Heart left ventricle (tissue), 16 donors: ENCODE measurements around the gene TRIP4. TPM values are rescaled to one million over a fixed set of nuclear protein-coding genes. Genes with fewer than 3 reads are reported as not detected.
A peak's percentile ranks its signal among the peaks of the same experiment; 100 is the strongest.

ENCODE experiments used
- ATAC-seq, 4 donors: fragments of 200-7000 bp; cut with Tn5 transposase; one replicate each; pipeline ENCODE4 v1.9.1; 2020 to 2022; ENCODE audit warnings: moderate library complexity in 4 of 4, mild to moderate bottlenecking in 3 of 4, moderate number of reproducible peaks in 1 of 4
- DNase-seq, 5 donors: peaks; one replicate each; pipeline ENCODE4 v3.0.0-alpha.2; 2020
- H3K27ac ChIP-seq, 12 donors: fragments of 200-600 bp; sonication (generic) in 4 of 12; one replicate each; pipeline versions ENCODE4 v1.5.0 to v1.8.0; 2016 to 2022; ENCODE audit warnings: mild to moderate bottlenecking in 2 of 12
- H3K27me3 ChIP-seq, 9 donors: fragments of 200-600 bp; sonication (generic) in 2 of 9; one replicate each; pipeline versions ENCODE4 v1.5.1 to v1.8.0; 2016 to 2022; ENCODE audit warnings: mild to moderate bottlenecking in 3 of 9
- H3K36me3 ChIP-seq, 9 donors: fragments of 200-600 bp; sonication (generic) in 2 of 9; one replicate each; pipeline versions ENCODE4 v1.5.0 to v1.8.0; 2018 to 2022; ENCODE audit warnings: mild to moderate bottlenecking in 2 of 9
- H3K4me1 ChIP-seq, 12 donors: fragments of 200-600 bp; sonication (generic) in 4 of 12; one replicate each; pipeline versions ENCODE4 v1.5.0 to v1.8.0; 2016 to 2022; ENCODE audit warnings: mild to moderate bottlenecking in 3 of 12
- H3K4me3 ChIP-seq, 12 donors: fragments of 200-600 bp; sonication (generic) in 4 of 12; one replicate each; pipeline versions ENCODE4 v1.5.0 to v1.8.0; 2017 to 2022; ENCODE audit warnings: mild to moderate bottlenecking in 9 of 12, moderate library complexity in 4 of 12
- H3K9me3 ChIP-seq, 12 donors: fragments of 200-600 bp; sonication (generic) in 4 of 12; one replicate each; pipeline versions ENCODE4 v1.5.0 to v1.8.0; 2016 to 2022; ENCODE audit warnings: mild to moderate bottlenecking in 1 of 12
- POLR2A ChIP-seq, 2 donors: fragments of 450-650 bp; IDR thresholded peaks; one replicate each; pipeline ENCODE4 v1.6.1; 2017; ENCODE audit warnings: antibody characterized with exemption in 2 of 2, mild to moderate bottlenecking in 2 of 2, moderate library complexity in 2 of 2
- whole genome bisulfite sequencing, 4 donors: extraction: QIAGEN DNeasy Blood & Tissue Kit in 2 of 4; methylation state at CpG; one replicate each; pipeline versions ENCODE4 v1.1.5 to v1.1.7; 2013 to 2018; 5-methylcytosine and 5-hydroxymethylcytosine counted together
- intact Hi-C, 10 donors: fragments of 100-400 bp; cut with DNase I; formaldehyde crosslinking; loops; one replicate each; pipeline versions ENCODE4 v1.11.1 to v1.14.2; 2022
- polyA plus RNA-seq, 2 donors: library from polyadenylated mRNA; stranded (reverse); fragments of 200-250 nt; gene quantifications; one replicate each; pipeline ENCODE4 v1.2.3, GENCODE V29; 2013
- total RNA-seq, 9 donors: library from RNA; depleted of rRNA in 2 of 9; stranded (reverse); fragments of >200 nt in 2 of 9; fragmentation: NEBNext Ultra II Directional in 3 of 9; extraction: Animal tissue kit (Norgen Biotek cat#: 25700) in 3 of 9; gene quantifications; one replicate each; pipeline versions ENCODE4 v1.1.0 to v1.2.4, GENCODE V29; 2016 to 2023
- TF ChIP-seq, protein P1 (sequence below), 12 donors: fragments of 200-600 bp; sonication (generic) in 4 of 12; IDR thresholded peaks; one replicate each; pipeline versions ENCODE4 v1.5.0 to v1.8.0; 2018 to 2022; ENCODE audit warnings: antibody characterized with exemption in 12 of 12, mild to moderate bottlenecking in 5 of 12
- donor health status: ischemic (EF 13 %, LVEDD 7.1; RV severe dilation, severe dysfunction).
- donor health status: healthy with polysubstance abuse.
- donor health status: DM: no; HTN: yes; CAD: no.
- donor health status: DM: no; HTN: no; CAD: no.
- donor health status: ischemic (EF 25% LVEDD 6.9; RV normal size, moderate dysfunction).
- donor health status: ischemic (EF 25% LVEDD 5.7; RV mildly dilated, moderate dysfunction).
- donor health status: healthy.
- donor health status: DM: yes; HTN: yes; CAD: no.
- donor health status: ischemic (EF 35%, LVEDD 5.7; RV mildly dilated, moderate dysfunction).
- donor health status: nonischemic (EF 11% LVEDD 7.7; RV severe dilation, severe dysfunction).
- donor health status: DM: yes; HTN: yes; CAD: no.
- donor health status: PGD.
- donor health status: ischemic (EF 29% LVEDD 5.4; RV normal size, mild dysfunction).
- donor health status: nonischemic (EF 23%, LVEDD 6.1; RV moderate dilation, normal function).

TRIP4 gene
- total and polyA plus RNA-seq, 11 donors = 5.9 to 22.7 (median 15.1) TPM

GRCh38 chr15:64460724-64461720 is 73.4 kb downstream of the TRIP4 start:
- intact Hi-C loops = loop anchor here in 1 of 10 donors (5.0 kb wide), 2 partner anchors 41 to 176 kb away; no protein-coding TSS in a partner anchor
- Histone ChIP-seq H3K4me1 (peaks cover 9 to 69% (median 39%) of the 10 kb centered on the region in 12 donors), H3K4me3 (peak overlapping the region; percentile 56 to 89 (median 73)), H3K36me3 (peaks cover 0 to 10% (median 4%) of the 10 kb centered on the region in 9 donors), H3K27me3 (no peaks in the 10 kb centered on the region), H3K9me3 (no peaks in the 10 kb centered on the region), H3K27ac (peak overlapping the region; percentile 67 to 94 (median 84))
- ATAC-seq (peak; percentile 61 to 80 (median 66)), DNase-seq (peak in 4 of 5 donors; percentile 28 to 36 (median 30))
- TF ChIP-seq, protein P1, sequence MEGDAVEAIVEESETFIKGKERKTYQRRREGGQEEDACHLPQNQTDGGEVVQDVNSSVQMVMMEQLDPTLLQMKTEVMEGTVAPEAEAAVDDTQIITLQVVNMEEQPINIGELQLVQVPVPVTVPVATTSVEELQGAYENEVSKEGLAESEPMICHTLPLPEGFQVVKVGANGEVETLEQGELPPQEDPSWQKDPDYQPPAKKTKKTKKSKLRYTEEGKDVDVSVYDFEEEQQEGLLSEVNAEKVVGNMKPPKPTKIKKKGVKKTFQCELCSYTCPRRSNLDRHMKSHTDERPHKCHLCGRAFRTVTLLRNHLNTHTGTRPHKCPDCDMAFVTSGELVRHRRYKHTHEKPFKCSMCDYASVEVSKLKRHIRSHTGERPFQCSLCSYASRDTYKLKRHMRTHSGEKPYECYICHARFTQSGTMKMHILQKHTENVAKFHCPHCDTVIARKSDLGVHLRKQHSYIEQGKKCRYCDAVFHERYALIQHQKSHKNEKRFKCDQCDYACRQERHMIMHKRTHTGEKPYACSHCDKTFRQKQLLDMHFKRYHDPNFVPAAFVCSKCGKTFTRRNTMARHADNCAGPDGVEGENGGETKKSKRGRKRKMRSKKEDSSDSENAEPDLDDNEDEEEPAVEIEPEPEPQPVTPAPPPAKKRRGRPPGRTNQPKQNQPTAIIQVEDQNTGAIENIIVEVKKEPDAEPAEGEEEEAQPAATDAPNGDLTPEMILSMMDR (IDR thresholded peaks at IDR 0.05) = peak in 2 of 12 donors; percentile 11 to 15
- peak in 1 of 2 donors; percentile 24 for TF ChIP-seq POLR2A (IDR thresholded peaks at IDR 0.05)
- 1 to 2% (median 1%) methylated on average over 21 to 56 of the region's 56 CpGs for WGBS, 4 donors

DNA sequence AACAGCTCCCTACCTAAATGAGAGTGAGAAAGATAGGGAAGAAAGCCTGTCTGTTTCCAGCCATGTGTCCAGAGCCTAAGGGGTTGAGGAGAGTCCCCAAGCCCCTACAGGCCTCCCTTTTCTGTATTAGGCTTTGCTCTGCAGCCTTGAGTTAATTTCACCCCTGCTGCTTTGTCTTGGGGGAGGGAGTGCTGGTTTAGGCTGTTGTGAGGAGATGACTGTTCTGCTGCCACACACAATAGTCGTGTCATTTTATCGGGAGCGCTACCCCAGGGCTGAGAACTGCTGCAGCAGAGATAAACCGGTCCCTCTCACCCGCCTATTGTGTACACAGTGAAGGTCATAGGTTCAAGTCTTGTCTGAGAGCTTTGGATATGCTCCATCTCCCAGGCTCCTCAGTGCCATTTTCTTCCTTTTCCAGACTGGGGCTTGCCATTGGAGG is 74.1 kb downstream of the TRIP4 start:
- H3K4me1 ChIP-seq = peaks cover 9 to 69% (median 41%) of the 10 kb centered on the region in 12 donors
- DNase-seq = peak in 2 of 5 donors; percentile 10 to 16
- peak overlapping the region; percentile 56 to 89 (median 73) for H3K4me3 ChIP-seq
- WGBS, 4 donors = 6 to 15% (median 8%) methylated on average over 5 of the region's 5 CpGs
- intact Hi-C loops = loop anchor here in 1 of 10 donors (5.0 kb wide), 2 partner anchors 41 to 176 kb away; no protein-coding TSS in a partner anchor
- H3K36me3 ChIP-seq = peaks cover 0 to 3% (median 0%) of the 10 kb centered on the region in 9 donors
- TF ChIP-seq, protein P1 (IDR thresholded peaks at IDR 0.05) = no peak
- TF ChIP-seq POLR2A (IDR thresholded peaks at IDR 0.05) = no peak
- ATAC-seq = peak in 3 of 4 donors; percentile 11 to 25 (median 14)
- no peaks in the 10 kb centered on the region for H3K9me3 ChIP-seq
- peak overlapping the region in 11 of 12 donors; percentile 71 to 94 (median 84) for H3K27ac ChIP-seq
- H3K27me3 ChIP-seq = no peaks in the 10 kb centered on the region

DNA sequence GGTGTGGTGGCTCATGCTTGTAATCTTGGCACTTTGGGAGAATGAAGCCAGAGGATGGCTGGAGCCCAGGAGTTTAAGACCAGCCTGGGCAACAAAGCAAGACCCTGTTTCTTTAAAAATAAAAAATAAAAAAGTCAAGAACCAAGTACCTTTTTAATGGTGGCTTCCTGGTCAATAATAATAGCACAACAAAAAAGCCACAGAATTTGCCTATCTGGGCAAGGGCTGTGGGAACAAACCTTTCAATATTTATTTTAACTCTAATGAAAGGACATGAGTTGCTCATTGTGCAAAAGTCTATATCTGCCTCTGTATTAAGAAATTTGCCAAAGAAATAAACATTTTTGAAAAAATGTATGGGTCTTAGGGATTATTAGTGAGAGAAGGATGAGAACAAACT is 74.9 kb downstream of the TRIP4 start:
- no peak for TF ChIP-seq POLR2A (IDR thresholded peaks at IDR 0.05)
- TF ChIP-seq, protein P1 (IDR thresholded peaks at IDR 0.05) = no peak
- Histone ChIP-seq H3K9me3 (no peaks in the 10 kb centered on the region), H3K4me1 (peaks cover 9 to 70% (median 44%) of the 10 kb centered on the region in 12 donors), H3K36me3 (peaks cover 0 to 3% (median 0%) of the 10 kb centered on the region in 9 donors), H3K27ac (peak overlapping the region in 6 of 12 donors; percentile 71 to 91 (median 84)), H3K4me3 (peak overlapping the region in 3 of 12 donors; percentile 64 to 72 (median 68)), H3K27me3 (no peaks in the 10 kb centered on the region)
- DNase-seq (no peak), ATAC-seq (no peak)
- intact Hi-C loops = loop anchor here in 1 of 10 donors (5.0 kb wide), 2 partner anchors 40 to 175 kb away; no protein-coding TSS in a partner anchor
